Liver (tissue), 9 donors: ENCODE results near the gene WWOX. TPM values are rescaled to one million over a fixed set of nuclear protein-coding genes. Genes with fewer than 3 reads are reported as not detected.

Source experiments
- DNase-seq: peaks from one replicate; pipeline ENCODE4 v3.0.0-alpha.2; 2017; ENCODE audit warnings: low spot score
- H3K27ac ChIP-seq, 2 donors: one replicate each; pipeline ENCODE4 v1.7.0; 2013; ENCODE audit warnings: inconsistent platforms in 2 of 2, low read length in 2 of 2, control low read depth in 1 of 2, low read depth in 1 of 2, mild to moderate bottlenecking in 1 of 2
- H3K27me3 ChIP-seq, 4 donors: one replicate each; pipeline versions ENCODE4 v1.6.1 to v1.7.0; 2013; ENCODE audit warnings: low read length in 3 of 4, inconsistent platforms in 1 of 4, mild to moderate bottlenecking in 1 of 4, moderate library complexity in 1 of 4; ENCODE audit not compliant: control insufficient read depth in 4 of 4, insufficient read depth in 4 of 4
- H3K36me3 ChIP-seq, 4 donors: one replicate each; pipeline versions ENCODE4 v1.6.1 to v1.7.0; 2013; ENCODE audit warnings: low read length in 3 of 4, mild to moderate bottlenecking in 3 of 4, low read depth in 1 of 4, moderate library complexity in 1 of 4; ENCODE audit not compliant: control insufficient read depth in 4 of 4, insufficient read depth in 3 of 4
- H3K4me1 ChIP-seq, 4 donors: one replicate each; pipeline versions ENCODE4 v1.6.1 to v1.7.0; 2013; ENCODE audit warnings: low read length in 3 of 4, mild to moderate bottlenecking in 3 of 4, moderate library complexity in 1 of 4; ENCODE audit not compliant: control insufficient read depth in 4 of 4, insufficient read depth in 4 of 4
- H3K4me3 ChIP-seq, 3 donors: one replicate each; pipeline versions ENCODE4 v1.6.1 to v1.7.0; 2013; ENCODE audit warnings: low read length in 3 of 3, control low read depth in 1 of 3, low read depth in 1 of 3, mild to moderate bottlenecking in 1 of 3
- H3K9ac ChIP-seq, 2 donors: one replicate each; pipeline ENCODE4 v1.7.0; 2013; ENCODE audit warnings: low read length in 2 of 2, mild to moderate bottlenecking in 2 of 2, moderate library complexity in 2 of 2, control low read depth in 1 of 2, low read depth in 1 of 2
- H3K9me3 ChIP-seq, 4 donors: one replicate each; pipeline versions ENCODE4 v1.6.1 to v1.7.0; 2013; ENCODE audit warnings: low read length in 3 of 4; ENCODE audit not compliant: control insufficient read depth in 4 of 4
- EGR1 ChIP-seq, 2 donors: IDR thresholded peaks; 2 replicates each; pipeline ENCODE4 v1.6.1; 2016 to 2018; ENCODE audit warnings: antibody characterized with exemption in 2 of 2, low read depth in 2 of 2
- FOXA2 ChIP-seq: IDR thresholded peaks from 2 replicates; pipeline ENCODE4 v1.6.1; 2016; ENCODE audit warnings: antibody characterized with exemption
- GABPA ChIP-seq, 2 donors: IDR thresholded peaks in 1 of 2; conservative IDR thresholded peaks in 1 of 2; 2 replicates each; pipeline ENCODE4 v1.6.1; 2016; ENCODE audit warnings: antibody characterized with exemption in 2 of 2, mild to moderate bottlenecking in 1 of 2, moderate library complexity in 1 of 2
- HNF4A ChIP-seq, 2 donors: conservative IDR thresholded peaks; 2 replicates each; pipeline ENCODE4 v1.6.1; 2016; ENCODE audit warnings: antibody characterized with exemption in 2 of 2, mild to moderate bottlenecking in 2 of 2
- HNF4G ChIP-seq: IDR thresholded peaks from 2 replicates; pipeline ENCODE4 v1.6.1; 2016; ENCODE audit warnings: antibody characterized with exemption
- JUND ChIP-seq, 2 donors: IDR thresholded peaks; 2 replicates each; pipeline ENCODE4 v1.6.1; 2016; ENCODE audit warnings: antibody characterized with exemption in 2 of 2
- NR2F2 ChIP-seq: IDR thresholded peaks from 2 replicates; pipeline ENCODE4 v1.6.1; 2016; ENCODE audit warnings: antibody characterized with exemption
- RAD21 ChIP-seq, 2 donors: IDR thresholded peaks; 2 replicates each; pipeline ENCODE4 v1.6.1; 2016; ENCODE audit warnings: antibody characterized with exemption in 2 of 2, mild to moderate bottlenecking in 2 of 2
- RXRA ChIP-seq, 2 donors: IDR thresholded peaks; 2 replicates each; pipeline ENCODE4 v1.6.1; 2017 to 2018; ENCODE audit warnings: antibody characterized with exemption in 2 of 2, mild to moderate bottlenecking in 1 of 2
- SP1 ChIP-seq: IDR thresholded peaks from 2 replicates; pipeline ENCODE4 v1.6.1; 2018; ENCODE audit warnings: antibody characterized with exemption, mild to moderate bottlenecking
- WGBS: extraction: QIAGEN DNeasy Blood & Tissue Kit; methylation state at CpG from one replicate; pipeline ENCODE4 v1.1.7; 2013; 5-methylcytosine and 5-hydroxymethylcytosine counted together
- polyA plus RNA-seq, 2 donors: library from polyadenylated mRNA; stranded (reverse) in 1 of 2; unstranded in 1 of 2; fragments of 200-250 nt in 1 of 2; fragments of >200 nt in 1 of 2; fragmentation: Nextera tagmentation in 1 of 2; extraction: Ambion mirVana in 1 of 2; gene quantifications; one replicate each; pipeline versions ENCODE4 v1.2.1 to v1.2.3, GENCODE V29; 2013 to 2015
- total RNA-seq, 2 donors: library from RNA; depleted of rRNA; stranded (reverse); fragments of >200 nt; gene quantifications; one replicate each; pipeline ENCODE4 v1.2.3, GENCODE V29; 2014
- TF ChIP-seq, protein P1 (sequence below): IDR thresholded peaks from 2 replicates; pipeline ENCODE4 v1.6.1; 2016; ENCODE audit warnings: antibody characterized with exemption
- TF ChIP-seq, protein P2 (sequence below): fragments of 150-350 bp; IDR thresholded peaks from 2 replicates; pipeline ENCODE4 v1.5.1; 2017; ENCODE audit warnings: improper control_type of control experiment, low read depth, low read length; ENCODE audit not compliant: missing input control
- TF ChIP-seq, protein P3 (sequence below): IDR thresholded peaks from 2 replicates; pipeline ENCODE4 v1.6.1; 2016; ENCODE audit warnings: antibody characterized with exemption
- TF ChIP-seq, protein P4 (sequence below): IDR thresholded peaks from 2 replicates; pipeline ENCODE4 v1.6.1; 2016; ENCODE audit warnings: antibody characterized with exemption, mild to moderate bottlenecking
- TF ChIP-seq, protein P5 (sequence below): IDR thresholded peaks from 2 replicates; pipeline ENCODE4 v1.6.1; 2016; ENCODE audit warnings: antibody characterized with exemption
- donor health status: healthy.
- donor health status: healthy.
- donor health status: healthy.
- donor health status: healthy.
- donor health status: healthy.

Gene WWOX
- total and polyA plus RNA-seq, 4 donors, result 9.8 to 46.0 (median 15.3) TPM

DNA sequence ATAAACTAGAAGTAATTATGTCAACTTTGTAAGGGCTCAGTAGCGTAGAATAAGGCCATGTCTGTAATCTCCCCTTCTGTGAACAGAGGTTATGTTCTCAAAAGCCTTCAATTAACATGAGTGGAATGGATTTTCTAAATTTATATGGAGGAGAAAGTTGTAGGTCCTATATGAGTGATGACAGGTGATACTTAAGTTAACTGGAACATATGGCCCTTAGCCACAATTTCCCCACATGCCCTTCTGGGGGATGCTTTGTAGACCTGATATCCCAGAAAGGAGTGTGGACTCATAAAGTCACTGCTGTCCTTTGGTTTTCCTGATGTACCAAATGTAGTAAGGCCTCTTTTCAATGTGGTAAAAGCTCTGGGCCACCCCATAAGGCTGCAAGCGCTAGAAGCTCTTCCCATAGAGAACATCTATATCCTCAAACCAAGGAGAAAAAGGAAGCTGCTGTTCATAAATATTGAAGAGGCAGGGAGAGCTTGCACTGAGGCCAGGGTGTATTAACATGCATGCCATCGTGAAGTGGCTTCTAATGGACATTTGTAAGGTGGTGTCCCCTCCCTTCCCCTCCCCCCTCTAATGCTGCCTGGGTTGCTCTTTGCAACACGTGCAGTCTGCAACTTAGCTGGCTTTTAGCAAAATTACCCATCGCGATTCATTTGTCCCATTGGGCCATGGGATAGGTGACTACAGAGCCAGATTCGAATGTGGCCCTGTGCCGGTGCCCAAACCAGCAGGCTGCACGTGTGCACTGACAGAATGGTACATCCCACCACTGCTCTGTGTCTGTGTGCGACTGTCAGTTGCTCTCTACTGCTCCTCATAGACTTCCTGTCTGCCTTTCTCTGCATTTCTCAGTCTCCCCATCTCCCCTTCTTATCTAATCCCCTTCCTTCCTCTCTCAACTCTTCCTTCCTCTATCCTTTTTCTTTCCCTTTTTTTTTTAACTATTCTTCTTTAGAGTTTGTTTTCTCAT, 269.0 kb downstream of the WWOX start:
- no peaks in the 10 kb centered on the region for H3K27me3 ChIP-seq
- DNase-seq, result no peak
- 86% methylated on average over 10 of the region's 10 CpGs for WGBS
- H3K4me3 ChIP-seq, result no peak overlapping the region
- H3K9me3 ChIP-seq, result no peaks in the 10 kb centered on the region
- H3K9ac ChIP-seq, result no peak overlapping the region
- H3K27ac ChIP-seq, result no peak overlapping the region
- no peaks in the 10 kb centered on the region for H3K36me3 ChIP-seq
- no peak for TF ChIP-seq RAD21 (IDR thresholded peaks at IDR 0.05)
- no peak for TF ChIP-seq NR2F2
- no peak for TF ChIP-seq RXRA (IDR thresholded peaks at IDR 0.05)
- no peak for TF ChIP-seq HNF4A (conservative IDR thresholded peaks at IDR 0.05)
- TF ChIP-seq, protein P1, sequence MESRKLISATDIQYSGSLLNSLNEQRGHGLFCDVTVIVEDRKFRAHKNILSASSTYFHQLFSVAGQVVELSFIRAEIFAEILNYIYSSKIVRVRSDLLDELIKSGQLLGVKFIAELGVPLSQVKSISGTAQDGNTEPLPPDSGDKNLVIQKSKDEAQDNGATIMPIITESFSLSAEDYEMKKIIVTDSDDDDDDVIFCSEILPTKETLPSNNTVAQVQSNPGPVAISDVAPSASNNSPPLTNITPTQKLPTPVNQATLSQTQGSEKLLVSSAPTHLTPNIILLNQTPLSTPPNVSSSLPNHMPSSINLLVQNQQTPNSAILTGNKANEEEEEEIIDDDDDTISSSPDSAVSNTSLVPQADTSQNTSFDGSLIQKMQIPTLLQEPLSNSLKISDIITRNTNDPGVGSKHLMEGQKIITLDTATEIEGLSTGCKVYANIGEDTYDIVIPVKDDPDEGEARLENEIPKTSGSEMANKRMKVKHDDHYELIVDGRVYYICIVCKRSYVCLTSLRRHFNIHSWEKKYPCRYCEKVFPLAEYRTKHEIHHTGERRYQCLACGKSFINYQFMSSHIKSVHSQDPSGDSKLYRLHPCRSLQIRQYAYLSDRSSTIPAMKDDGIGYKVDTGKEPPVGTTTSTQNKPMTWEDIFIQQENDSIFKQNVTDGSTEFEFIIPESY, result no peak
- TF ChIP-seq JUND (IDR thresholded peaks at IDR 0.05), result no peak
- no peak for TF ChIP-seq HNF4G
- no peak for TF ChIP-seq SP1
- TF ChIP-seq, protein P2, sequence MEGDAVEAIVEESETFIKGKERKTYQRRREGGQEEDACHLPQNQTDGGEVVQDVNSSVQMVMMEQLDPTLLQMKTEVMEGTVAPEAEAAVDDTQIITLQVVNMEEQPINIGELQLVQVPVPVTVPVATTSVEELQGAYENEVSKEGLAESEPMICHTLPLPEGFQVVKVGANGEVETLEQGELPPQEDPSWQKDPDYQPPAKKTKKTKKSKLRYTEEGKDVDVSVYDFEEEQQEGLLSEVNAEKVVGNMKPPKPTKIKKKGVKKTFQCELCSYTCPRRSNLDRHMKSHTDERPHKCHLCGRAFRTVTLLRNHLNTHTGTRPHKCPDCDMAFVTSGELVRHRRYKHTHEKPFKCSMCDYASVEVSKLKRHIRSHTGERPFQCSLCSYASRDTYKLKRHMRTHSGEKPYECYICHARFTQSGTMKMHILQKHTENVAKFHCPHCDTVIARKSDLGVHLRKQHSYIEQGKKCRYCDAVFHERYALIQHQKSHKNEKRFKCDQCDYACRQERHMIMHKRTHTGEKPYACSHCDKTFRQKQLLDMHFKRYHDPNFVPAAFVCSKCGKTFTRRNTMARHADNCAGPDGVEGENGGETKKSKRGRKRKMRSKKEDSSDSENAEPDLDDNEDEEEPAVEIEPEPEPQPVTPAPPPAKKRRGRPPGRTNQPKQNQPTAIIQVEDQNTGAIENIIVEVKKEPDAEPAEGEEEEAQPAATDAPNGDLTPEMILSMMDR, result no peak
- TF ChIP-seq, protein P3, sequence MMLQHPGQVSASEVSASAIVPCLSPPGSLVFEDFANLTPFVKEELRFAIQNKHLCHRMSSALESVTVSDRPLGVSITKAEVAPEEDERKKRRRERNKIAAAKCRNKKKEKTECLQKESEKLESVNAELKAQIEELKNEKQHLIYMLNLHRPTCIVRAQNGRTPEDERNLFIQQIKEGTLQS, result no peak
- no peak for TF ChIP-seq EGR1 (IDR thresholded peaks at IDR 0.05; ENCODE audit: low read depth in 2 of 2)
- no peak for TF ChIP-seq GABPA (IDR thresholded peaks at IDR 0.05 in 1 of 2, conservative IDR thresholded peaks at IDR 0.05 in 1 of 2)
- TF ChIP-seq FOXA2, result no peak
- TF ChIP-seq, protein P4, sequence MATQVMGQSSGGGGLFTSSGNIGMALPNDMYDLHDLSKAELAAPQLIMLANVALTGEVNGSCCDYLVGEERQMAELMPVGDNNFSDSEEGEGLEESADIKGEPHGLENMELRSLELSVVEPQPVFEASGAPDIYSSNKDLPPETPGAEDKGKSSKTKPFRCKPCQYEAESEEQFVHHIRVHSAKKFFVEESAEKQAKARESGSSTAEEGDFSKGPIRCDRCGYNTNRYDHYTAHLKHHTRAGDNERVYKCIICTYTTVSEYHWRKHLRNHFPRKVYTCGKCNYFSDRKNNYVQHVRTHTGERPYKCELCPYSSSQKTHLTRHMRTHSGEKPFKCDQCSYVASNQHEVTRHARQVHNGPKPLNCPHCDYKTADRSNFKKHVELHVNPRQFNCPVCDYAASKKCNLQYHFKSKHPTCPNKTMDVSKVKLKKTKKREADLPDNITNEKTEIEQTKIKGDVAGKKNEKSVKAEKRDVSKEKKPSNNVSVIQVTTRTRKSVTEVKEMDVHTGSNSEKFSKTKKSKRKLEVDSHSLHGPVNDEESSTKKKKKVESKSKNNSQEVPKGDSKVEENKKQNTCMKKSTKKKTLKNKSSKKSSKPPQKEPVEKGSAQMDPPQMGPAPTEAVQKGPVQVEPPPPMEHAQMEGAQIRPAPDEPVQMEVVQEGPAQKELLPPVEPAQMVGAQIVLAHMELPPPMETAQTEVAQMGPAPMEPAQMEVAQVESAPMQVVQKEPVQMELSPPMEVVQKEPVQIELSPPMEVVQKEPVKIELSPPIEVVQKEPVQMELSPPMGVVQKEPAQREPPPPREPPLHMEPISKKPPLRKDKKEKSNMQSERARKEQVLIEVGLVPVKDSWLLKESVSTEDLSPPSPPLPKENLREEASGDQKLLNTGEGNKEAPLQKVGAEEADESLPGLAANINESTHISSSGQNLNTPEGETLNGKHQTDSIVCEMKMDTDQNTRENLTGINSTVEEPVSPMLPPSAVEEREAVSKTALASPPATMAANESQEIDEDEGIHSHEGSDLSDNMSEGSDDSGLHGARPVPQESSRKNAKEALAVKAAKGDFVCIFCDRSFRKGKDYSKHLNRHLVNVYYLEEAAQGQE, result no peak
- TF ChIP-seq, protein P5, sequence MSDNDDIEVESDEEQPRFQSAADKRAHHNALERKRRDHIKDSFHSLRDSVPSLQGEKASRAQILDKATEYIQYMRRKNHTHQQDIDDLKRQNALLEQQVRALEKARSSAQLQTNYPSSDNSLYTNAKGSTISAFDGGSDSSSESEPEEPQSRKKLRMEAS, result no peak
- H3K4me1 ChIP-seq, result no peaks in the 10 kb centered on the region
